ENCODE data around the gene PCMT1. TPM values are rescaled to one million over a fixed set of nuclear protein-coding genes. Genes with fewer than 3 reads are reported as not detected.
A peak's percentile ranks its signal among the peaks of the same experiment; 100 is the strongest.

PCMT1 gene
- total and polyA plus RNA-seq, 2 of the 13 experiments (the other 11 are each of a cell fraction or from before 2014, with no cell fraction given): 112 to 169 TPM

- TF ChIP-seq THAP9 (CRISPR knock-in tag; IDR thresholded peaks at IDR 0.05; ENCODE audit: borderline replicate concordance) (no peak), ZKSCAN8 (CRISPR knock-in tag; IDR thresholded peaks at IDR 0.05; ENCODE audit: borderline replicate concordance) (peak; percentile 50; the same call in 1 of the 2 replicates), SAFB2 (CRISPR knock-in tag; IDR thresholded peaks at IDR 0.05; ENCODE audit: borderline replicate concordance, low read depth) (no peak; the same call in 1 of the 2 replicates), ELF1 (CRISPR knock-in tag; IDR thresholded peaks at IDR 0.05) (no peak; the same call in 1 of the 2 replicates), ZSCAN30 (CRISPR knock-in tag; IDR thresholded peaks at IDR 0.05) (no peak), NFKBIZ (CRISPR knock-in tag; IDR thresholded peaks at IDR 0.05) (0 out of 2 replicates have a peak, but pooled peaks have one; percentile 15), CCDC6 (CRISPR knock-in tag; IDR thresholded peaks at IDR 0.05) (0 out of 2 replicates have a peak, but pooled peaks have one; percentile 18), MTA3 (CRISPR knock-in tag; IDR thresholded peaks at IDR 0.05) (no peak), ZBTB33 (CRISPR knock-in tag; IDR thresholded peaks at IDR 0.05) (peak; percentile 33; the same call in 1 of the 2 replicates), THAP8 (CRISPR knock-in tag; IDR thresholded peaks at IDR 0.05; ENCODE audit: borderline replicate concordance) (no peak), TBX2 (CRISPR knock-in tag; IDR thresholded peaks at IDR 0.05; ENCODE audit: borderline replicate concordance) (no peak; the same call in 1 of the 2 replicates), POLR2A (IDR thresholded peaks at IDR 0.05; ENCODE audit: insufficient read depth in 1 of 2, low read depth in 2 of 2, low read length in 2 of 2) (peak in 1 of 2 experiments; percentile 50; a peak in 1 of 4 replicates), CHD4 (IDR thresholded peaks at IDR 0.05; ENCODE audit: borderline replicate concordance, low read length) (no peak), ZNF296 (CRISPR knock-in tag; conservative IDR thresholded peaks at IDR 0.05) (no peak), ZNF468 (CRISPR knock-in tag; IDR thresholded peaks at IDR 0.05) (no peak), AGO1 (IDR thresholded peaks at IDR 0.05; ENCODE audit: low read depth, low read length, poor library complexity, severe bottlenecking) (no peak), ZNF512B (CRISPR knock-in tag; IDR thresholded peaks at IDR 0.05; ENCODE audit: borderline replicate concordance) (0 out of 2 replicates have a peak, but pooled peaks have one; percentile 49), SRY (CRISPR knock-in tag; IDR thresholded peaks at IDR 0.05) (no peak), KLF13 (CRISPR knock-in tag; IDR thresholded peaks at IDR 0.05) (no peak), ZNF672 (CRISPR knock-in tag; IDR thresholded peaks at IDR 0.05) (no peak), PRPF4 (IDR thresholded peaks at IDR 0.05; ENCODE audit: low read depth, low read length, poor library complexity, severe bottlenecking) (no peak), ZBTB7B (CRISPR knock-in tag; IDR thresholded peaks at IDR 0.05) (peak; percentile 59; the same call in 1 of the 2 replicates)
Measured at GRCh38 chr6:149831308-149831820, 81.8 kb downstream of the PCMT1 start (continued).
